NB4 (cell line): ENCODE measurements around the gene ACP4.

Source experiments
- DNase-seq: peaks from one replicate; pipeline ENCODE4 v3.0.0; 2010; ENCODE audit warnings: low read depth
- H3K4me3 ChIP-seq: one replicate; pipeline ENCODE4 v1.5.1; 2011; ENCODE audit warnings: mild to moderate bottlenecking, low read depth, low read length, moderate library complexity
- MAX ChIP-seq: IDR thresholded peaks from 2 replicates; pipeline ENCODE4 v1.6.1; 2011; ENCODE audit warnings: low read depth, low read length
- MYC ChIP-seq: IDR thresholded peaks from 2 replicates; pipeline ENCODE4 v1.6.1; 2011; ENCODE audit warnings: low read depth, low read length
- POLR2A ChIP-seq: IDR thresholded peaks from 2 replicates; pipeline ENCODE4 v1.6.1; 2011; ENCODE audit warnings: mild to moderate bottlenecking; ENCODE audit not compliant: insufficient read length; ENCODE audit errors: extremely low read depth
- TF ChIP-seq, protein P1 (sequence below): IDR thresholded peaks from one replicate; pipeline ENCODE4 v1.5.1; 2012; ENCODE audit warnings: low read depth, low read length

The ACP4 gene

GRCh38 chr19:50797781-50798658 is 7.8 kb downstream of the ACP4 start:
- no peak for TF ChIP-seq MAX
- no peak for TF ChIP-seq MYC
- TF ChIP-seq, protein P1, sequence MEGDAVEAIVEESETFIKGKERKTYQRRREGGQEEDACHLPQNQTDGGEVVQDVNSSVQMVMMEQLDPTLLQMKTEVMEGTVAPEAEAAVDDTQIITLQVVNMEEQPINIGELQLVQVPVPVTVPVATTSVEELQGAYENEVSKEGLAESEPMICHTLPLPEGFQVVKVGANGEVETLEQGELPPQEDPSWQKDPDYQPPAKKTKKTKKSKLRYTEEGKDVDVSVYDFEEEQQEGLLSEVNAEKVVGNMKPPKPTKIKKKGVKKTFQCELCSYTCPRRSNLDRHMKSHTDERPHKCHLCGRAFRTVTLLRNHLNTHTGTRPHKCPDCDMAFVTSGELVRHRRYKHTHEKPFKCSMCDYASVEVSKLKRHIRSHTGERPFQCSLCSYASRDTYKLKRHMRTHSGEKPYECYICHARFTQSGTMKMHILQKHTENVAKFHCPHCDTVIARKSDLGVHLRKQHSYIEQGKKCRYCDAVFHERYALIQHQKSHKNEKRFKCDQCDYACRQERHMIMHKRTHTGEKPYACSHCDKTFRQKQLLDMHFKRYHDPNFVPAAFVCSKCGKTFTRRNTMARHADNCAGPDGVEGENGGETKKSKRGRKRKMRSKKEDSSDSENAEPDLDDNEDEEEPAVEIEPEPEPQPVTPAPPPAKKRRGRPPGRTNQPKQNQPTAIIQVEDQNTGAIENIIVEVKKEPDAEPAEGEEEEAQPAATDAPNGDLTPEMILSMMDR: no peak
- no peak for TF ChIP-seq POLR2A
- DNase-seq: peak; percentile 46
- H3K4me3 ChIP-seq: no peak overlapping the region

DNA sequence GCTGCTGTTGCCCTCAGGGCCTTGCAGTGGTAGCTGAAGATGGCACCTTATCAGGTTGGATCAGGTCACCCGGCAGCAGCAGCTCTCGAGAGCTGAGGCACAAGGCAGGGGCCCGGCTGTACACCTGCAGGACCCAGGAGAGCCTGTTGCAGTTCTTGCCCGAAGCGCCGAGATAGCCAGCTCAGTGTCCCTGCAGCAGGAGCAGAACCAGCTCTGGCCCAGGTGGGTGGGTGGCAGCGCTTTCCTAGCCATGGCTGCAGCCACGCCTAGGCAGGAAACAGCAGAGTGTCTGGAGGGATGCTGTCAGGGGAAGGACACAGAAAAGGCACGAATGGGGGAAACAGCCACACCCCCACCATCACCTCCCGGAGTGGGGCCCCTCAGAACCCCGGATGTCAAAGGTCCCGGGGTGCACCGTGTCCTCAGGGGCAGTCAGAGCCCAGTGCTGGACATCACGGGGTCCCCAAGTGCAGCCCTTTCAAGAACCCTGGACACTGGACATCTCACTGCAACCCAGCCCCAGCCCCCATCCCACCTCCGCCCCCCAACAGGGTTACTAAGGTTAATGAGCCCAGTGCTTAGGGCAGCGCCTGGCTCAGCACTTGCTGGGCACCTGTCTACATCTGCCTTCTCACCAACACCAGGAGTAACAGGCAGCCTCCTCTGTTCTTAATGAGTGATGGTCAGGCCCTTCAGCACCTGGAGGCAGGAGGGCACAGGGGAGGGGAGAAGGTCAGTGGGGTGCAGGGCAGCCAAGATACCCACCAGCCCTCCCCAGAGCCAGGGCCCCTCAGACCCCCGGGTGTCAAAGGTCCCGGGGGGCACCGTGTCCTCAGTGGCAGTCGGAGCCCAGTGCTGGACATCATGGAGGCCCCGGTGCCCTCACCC is 8.7 kb downstream of the ACP4 start:
- H3K4me3 ChIP-seq: no peak overlapping the region
- DNase-seq: no peak
- no peak for TF ChIP-seq POLR2A
- TF ChIP-seq MAX: no peak
- TF ChIP-seq, protein P1: no peak
- TF ChIP-seq MYC: no peak

- TF ChIP-seq MYC (no peak), MAX (no peak), POLR2A (no peak)
- TF ChIP-seq, protein P1: no peak
- no peak overlapping the region for H3K4me3 ChIP-seq
- DNase-seq: no peak
Observed at GRCh38 chr19:50799547-50799851, 9.3 kb downstream of the ACP4 start.

GRCh38 chr19:50801107-50801506 is 10.9 kb downstream of the ACP4 start:
- TF ChIP-seq, protein P1: no peak
- TF ChIP-seq POLR2A (no peak), MAX (no peak), MYC (no peak)
- no peak for DNase-seq
- H3K4me3 ChIP-seq: no peak overlapping the region

DNA sequence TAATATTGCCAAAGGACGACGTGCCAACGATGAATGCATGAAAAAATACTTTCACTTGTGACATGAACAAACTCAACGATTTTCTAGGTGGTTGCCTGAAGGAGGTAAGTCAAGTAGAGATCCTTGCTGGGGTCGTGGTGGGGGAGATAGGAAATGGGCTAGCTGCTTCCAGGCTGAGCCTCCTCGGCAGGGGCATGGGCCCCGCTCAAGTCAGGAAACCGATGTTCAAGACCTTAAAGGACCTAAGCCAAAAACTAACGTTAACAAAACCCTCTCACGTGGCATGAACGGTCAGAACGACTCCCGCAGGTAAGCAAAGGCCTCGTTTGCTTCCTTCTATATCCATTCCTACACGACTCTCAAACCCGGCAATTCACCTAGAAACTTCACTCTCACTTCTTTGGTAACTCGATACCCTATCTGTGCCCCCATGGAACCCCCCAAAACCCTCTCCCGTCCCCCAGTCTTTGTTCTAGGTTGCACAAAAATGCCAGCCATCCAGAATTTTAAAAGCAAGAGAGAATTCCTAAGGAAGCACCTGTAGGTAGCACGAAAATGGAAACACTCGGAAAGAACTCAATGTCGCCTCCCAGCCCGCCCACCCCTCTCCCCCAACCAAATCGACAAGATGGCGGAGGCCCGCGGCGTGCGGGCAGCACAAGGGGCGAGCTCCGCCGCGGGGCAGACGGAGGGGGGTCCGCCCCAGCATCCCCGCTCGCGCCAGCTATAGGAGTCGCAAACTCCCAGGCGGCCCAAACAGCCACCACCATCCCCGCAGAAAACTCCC is 13.6 kb downstream of the ACP4 start:
- peak overlapping the region; percentile 91 for H3K4me3 ChIP-seq
- DNase-seq: peak; percentile 54
- TF ChIP-seq POLR2A (no peak), MYC (no peak), MAX (no peak)
- TF ChIP-seq, protein P1: no peak
